HG02970 (cell line): ENCODE measurements around the gene HTR2B.
"Not testable (repeated sequence)": the region's sequence is repeated elsewhere in the genome, so short reads cannot be mapped to it uniquely, and the experiment has no call there.

ENCODE experiments used
- ATAC-seq: cut with Tn5 transposase; IDR thresholded peaks from one replicate; pipeline ENCODE4 v1.9.1; 2021; ENCODE audit warnings: mild to moderate bottlenecking, moderate library complexity, moderate number of reproducible peaks; ENCODE audit not compliant: unreplicated experiment, low FRiP score

HTR2B gene

GRCh38 chr2:231124838-231125568, at the start of gene HTR2B:
Gene HTR2B (minus strand): TSS chr2:231125042. CDS start chr2:231123764, 1,278 bp downstream.
- ATAC-seq, result no peak

GRCh38 chr2:231174211-231174651, 49.4 kb upstream of the HTR2B start:
- ATAC-seq, result no peak

GRCh38 chr2:231172025-231172424, 47.2 kb upstream of the HTR2B start:
- no peak for ATAC-seq

- no peak for ATAC-seq
These were observed 45.2 kb upstream of the HTR2B start for GRCh38 chr2:231170055-231170454.

GRCh38 chr2:231169488-231169887, 44.6 kb upstream of the HTR2B start:
- ATAC-seq, result no peak

- no peak for ATAC-seq
These were observed 43.8 kb upstream of the HTR2B start for GRCh38 chr2:231168460-231169139.

- no peak for ATAC-seq
These were observed 43.1 kb upstream of the HTR2B start for GRCh38 chr2:231167745-231168459.

GRCh38 chr2:231163414-231164095, 38.7 kb upstream of the HTR2B start:
- no peak for ATAC-seq

GRCh38 chr2:231163011-231163410, 38.2 kb upstream of the HTR2B start:
- no peak for ATAC-seq

GRCh38 chr2:231161877-231162329, 37.1 kb upstream of the HTR2B start:
- ATAC-seq, result no peak

GRCh38 chr2:231161252-231161839, 36.5 kb upstream of the HTR2B start:
- ATAC-seq, result no peak

- no peak for ATAC-seq
These were observed 35.9 kb upstream of the HTR2B start for GRCh38 chr2:231160701-231161100.

- no peak for ATAC-seq
These were observed 34.5 kb upstream of the HTR2B start for GRCh38 chr2:231159306-231159705.

- no peak for ATAC-seq
These were observed 28.1 kb upstream of the HTR2B start for GRCh38 chr2:231152800-231153557.

- ATAC-seq, result no peak
These were observed 21.8 kb upstream of the HTR2B start for GRCh38 chr2:231146665-231147064.

- no peak for ATAC-seq
These were observed 20.1 kb upstream of the HTR2B start for GRCh38 chr2:231144896-231145295.

GRCh38 chr2:231140808-231141207, 16.0 kb upstream of the HTR2B start:
- ATAC-seq, result not testable (repeated sequence)

GRCh38 chr2:231139796-231140195, 15.0 kb upstream of the HTR2B start:
- no peak for ATAC-seq

- ATAC-seq, result no peak
These were observed 13.9 kb upstream of the HTR2B start for GRCh38 chr2:231138699-231139098.
